HG03280 (cell line): ENCODE results near the gene RAB15.

Experiments used
- ATAC-seq: cut with Tn5 transposase; IDR thresholded peaks from one replicate; pipeline ENCODE4 v1.9.1; 2021; ENCODE audit warnings: mild to moderate bottlenecking, moderate library complexity; ENCODE audit not compliant: unreplicated experiment

RAB15 gene

DNA sequence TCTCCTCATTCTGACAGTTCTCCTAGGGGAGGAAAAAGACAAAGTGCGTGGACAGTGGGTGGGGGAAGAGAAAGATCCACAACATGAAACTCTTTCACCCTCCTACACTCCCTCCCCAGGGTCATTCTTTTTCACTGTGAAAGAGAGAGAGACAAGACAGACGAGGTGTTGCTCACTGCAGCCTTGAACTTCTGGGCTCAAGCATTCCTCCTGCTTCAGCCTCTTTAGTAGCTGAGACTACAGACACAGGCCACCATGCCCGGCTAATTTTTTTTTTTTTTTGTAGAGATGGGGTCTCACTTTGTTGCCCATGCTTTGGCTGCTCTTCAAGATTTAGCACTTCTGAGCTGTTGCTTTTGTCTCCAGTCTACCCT is 32.3 kb downstream of the RAB15 start:
- ATAC-seq: no peak

DNA sequence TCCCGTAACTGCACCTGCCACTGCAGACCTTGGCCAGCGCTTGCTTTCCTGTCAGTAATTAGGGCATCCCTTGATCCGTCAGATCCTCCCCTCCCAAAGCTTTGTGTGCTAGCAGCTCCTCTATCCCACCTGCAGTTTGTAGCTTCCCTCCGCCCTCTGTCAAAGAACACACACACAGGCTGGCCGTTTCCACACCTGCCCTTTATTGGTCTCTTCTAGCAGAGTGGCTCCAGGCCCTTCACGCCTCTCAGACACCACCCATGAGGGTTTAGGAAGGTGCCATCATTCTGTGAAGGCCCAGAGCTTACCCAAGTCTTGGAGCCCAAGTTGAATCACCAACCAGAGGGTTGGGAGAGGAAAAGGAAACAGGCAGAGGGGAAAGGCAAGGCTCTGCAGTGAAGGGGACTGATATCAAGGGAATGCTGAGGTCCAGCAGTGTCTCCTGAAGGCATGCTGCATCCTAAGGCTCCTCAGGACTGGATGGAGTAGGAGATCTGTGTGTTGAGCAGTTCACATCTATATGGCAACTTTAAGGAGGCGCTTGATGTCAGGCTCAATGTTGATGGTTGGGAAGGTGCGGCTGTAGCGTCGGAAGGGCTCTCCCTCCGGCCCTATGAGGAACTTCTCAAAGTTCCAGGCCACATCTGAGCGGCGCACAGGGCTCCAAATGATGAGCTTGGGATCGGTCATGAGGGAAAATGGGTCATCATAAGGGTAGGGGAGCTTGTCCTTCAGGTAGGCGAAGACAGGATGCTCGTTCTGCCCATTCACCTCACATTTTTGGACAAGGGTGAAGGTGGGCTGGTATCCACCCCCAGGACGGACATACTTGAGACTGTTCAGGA is 32.9 kb downstream of the RAB15 start:
- ATAC-seq: no peak

DNA sequence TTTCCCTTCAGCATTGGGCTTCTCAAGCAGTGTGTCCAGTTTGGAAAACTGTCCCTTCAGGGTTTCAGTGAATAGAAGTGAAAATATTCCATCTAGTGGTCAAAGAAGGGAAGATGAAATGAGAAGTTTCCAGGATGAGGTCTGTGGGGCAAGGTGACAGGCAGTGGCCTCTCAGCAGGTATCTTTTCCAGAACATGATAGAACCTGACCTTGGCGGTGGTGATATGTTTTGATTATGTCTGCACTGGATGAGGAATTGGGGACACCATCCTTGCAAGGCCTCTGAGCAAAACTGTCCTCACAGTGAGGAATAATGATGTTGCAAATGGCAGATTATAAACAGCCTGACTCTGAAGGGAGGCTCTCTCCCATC is 34.3 kb downstream of the RAB15 start:
- no peak for ATAC-seq

DNA sequence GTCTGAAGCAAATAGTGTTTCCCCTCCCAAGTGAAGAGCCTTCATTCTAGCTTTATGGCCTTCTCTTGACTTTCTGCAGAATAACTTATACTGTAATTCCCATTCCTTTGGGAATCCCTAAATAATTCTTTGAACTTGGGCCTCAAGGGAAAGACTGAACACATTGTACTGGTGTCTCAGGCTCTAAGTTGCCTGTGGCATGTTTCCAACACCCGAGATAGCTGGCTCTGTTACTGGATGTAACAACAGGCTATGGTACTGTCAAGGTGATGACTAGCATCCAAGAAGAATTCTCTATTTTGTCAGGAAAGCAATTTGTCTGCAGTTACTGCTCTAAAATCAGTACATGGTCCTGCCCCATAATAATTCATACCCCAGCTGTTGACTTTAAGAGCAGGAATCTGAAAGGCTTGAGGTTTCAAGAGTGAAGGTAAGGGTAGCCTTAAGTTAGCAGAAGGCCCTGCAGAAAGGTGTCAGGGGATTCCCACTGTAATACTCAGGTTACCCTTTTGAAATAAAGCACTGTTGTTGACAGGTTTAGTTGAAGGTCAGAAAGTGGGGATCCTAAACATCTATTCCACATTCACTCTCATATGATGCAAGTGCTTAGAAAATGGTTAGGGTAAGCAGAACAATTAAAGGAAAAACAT is 34.8 kb downstream of the RAB15 start:
- no peak for ATAC-seq

DNA sequence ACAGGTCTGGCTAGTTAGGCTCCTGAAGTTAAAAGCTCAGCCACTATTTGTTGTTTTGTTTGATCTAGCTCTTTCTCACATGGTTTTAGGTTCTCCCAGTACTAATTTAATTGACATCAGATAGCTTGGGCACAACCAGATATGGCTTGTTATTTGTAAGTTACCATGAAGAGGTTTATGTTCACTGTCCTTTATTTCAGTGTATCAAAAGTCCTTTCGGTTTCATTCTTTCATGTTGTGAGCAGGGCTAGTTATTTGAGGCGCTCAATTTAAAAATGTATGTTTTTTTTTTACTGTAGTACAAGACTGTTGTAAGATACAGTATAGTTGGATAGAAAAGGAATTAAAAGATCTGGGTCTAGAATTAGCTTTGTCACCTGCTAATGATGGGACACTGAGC is 36.6 kb downstream of the RAB15 start:
- no peak for ATAC-seq

DNA sequence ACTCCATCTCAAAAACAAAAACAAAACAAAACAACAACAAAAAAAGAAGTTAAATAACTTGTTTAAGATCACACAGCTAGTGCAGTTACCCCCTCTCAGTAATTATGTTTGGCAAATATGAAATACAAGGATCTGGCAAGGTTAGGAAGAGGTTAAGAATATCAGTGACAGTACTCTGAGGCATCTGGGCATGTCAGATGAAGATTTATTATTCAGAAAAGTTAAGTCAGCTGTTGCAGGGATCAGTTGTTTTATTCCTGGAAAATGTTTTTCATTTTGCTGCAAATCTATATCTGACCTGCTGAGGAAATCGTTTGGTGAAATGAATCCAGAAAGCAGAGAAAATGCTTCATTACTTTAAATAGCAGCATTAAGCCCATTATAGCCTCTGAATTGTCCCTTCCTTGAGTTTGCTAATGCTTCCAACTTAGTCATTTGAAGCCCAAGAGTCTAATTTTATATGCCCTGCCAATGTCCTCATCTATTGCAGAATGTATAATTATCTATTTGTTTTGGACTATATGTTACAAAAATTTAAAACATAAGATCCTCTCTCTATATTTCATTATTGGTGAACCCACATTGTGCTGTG is 37.7 kb downstream of the RAB15 start:
- no peak for ATAC-seq

DNA sequence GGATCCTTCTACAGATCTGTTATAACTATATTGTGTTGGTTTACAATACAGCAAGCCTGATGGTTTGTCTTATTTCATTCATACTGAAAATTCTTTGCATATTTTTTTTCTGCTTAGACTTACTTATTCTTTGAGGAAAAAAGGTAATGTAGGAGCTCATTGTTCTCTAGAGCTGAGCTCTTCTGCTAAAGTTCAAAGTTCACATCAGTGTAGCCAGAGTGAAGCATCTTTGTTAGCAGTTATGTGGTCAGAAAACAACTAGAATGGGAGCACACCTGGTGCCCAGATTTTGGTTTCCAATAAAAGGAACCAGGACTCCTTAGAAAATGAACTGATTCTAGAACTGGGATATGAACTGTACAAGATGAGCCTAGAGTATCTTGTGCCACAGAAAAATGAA is 39.9 kb downstream of the RAB15 start:
- no peak for ATAC-seq

DNA sequence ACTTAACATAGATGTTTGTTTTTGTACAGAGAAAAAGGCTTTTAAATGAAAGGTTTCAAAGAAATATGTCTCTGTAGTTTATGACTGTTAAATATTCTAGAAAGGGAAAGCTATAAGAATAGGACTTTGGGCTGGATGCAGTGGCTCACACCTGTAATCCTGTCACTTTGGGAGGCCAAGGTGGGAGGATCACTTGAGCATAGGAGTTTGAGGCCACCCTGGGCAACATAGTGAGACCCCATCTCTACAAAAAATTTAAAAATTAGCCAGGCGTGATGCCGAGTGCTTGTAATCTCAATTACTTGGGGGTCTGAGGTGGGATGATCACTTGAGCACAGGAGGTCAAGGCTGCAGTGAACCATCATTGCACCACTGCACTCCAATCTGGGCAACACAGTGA is 41.0 kb downstream of the RAB15 start:
- ATAC-seq: no peak

DNA sequence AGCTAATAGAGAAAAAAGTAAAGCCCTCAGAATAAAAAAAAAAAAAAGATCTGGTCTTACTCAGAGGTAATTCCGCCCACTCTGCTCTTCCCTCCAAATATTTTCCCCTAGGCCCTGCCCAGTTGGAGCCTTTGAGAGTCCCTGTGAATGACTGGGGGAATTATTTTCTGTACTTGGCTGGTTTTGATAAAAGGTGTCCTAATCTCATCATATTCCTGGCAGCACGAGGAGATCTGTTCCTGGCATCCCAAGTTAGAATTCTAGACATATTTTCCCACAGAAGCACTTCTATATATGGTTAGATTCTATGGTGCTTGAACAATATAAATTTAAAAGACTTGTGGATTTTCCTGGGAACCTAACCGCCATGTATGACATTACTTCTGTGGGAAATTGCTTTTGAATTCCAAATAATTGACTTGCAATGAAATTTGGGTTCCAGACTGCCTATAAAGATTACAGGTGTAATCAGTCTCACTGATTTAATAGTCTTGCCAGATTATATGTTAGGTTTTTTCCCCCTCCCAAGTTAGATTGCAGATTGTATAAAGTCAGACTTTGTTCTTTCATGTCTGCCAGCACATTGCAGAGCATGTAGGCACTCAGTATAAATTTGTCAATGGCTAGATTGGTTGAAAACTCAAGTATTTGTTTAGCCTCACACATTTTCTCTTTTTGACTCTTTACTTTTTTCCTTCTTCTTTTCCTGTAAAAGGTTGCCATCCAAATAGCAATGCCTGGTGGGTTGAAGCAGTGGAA is 41.9 kb downstream of the RAB15 start:
- ATAC-seq: no peak

DNA sequence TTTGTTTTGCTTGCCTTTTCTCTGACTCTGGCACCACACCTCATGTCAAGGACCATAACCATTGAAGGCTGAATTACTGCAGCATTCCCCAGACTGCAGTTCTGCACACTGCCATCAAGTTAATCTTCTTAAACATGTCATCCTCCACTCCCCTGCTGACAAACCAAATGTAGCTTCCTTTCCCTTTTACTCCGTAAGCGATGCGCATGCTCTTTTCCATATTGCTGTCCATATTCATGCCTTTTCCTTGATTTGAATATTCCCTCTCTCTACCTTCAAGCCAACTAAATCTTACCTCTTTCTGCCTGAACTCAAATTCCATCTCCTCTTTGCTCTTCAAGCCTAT is 43.1 kb downstream of the RAB15 start:
- ATAC-seq: no peak

DNA sequence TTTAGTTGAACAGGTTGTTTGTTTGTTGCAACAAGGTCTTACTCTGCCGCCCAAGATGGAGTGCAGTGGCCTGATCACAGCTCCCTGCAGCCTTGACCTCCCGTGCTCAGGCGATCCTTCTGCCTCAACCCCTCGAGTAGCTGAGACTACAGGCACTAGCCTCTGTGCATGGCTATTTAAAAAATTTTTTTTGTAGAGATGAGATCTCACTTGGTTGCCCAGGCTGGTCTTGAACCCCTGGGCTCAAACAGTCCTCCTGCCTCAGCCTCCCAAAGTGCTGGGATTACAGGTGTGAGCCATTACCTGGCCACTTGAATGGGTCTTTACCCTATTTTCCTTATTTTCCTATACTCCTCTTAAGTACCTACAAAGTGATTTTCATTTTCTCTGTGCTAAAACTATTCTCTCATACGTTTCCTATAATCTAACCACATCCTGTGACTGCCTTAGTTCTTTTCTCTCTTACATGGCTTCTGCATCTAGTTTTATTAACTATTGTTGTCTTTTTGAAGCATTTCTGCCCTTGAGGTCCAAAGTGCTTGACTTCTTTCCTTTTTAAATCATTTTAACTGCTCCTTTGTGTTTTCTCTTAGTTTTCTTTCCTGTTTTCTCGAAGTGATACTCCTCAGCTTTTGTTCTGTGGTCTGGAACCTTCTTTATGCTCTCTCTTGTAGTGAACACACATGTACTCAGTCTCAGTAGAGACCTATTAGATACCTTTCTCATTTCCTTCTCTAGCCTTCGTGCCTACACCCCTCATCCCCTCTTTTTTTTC is 43.7 kb downstream of the RAB15 start:
- ATAC-seq: peak; percentile 68

DNA sequence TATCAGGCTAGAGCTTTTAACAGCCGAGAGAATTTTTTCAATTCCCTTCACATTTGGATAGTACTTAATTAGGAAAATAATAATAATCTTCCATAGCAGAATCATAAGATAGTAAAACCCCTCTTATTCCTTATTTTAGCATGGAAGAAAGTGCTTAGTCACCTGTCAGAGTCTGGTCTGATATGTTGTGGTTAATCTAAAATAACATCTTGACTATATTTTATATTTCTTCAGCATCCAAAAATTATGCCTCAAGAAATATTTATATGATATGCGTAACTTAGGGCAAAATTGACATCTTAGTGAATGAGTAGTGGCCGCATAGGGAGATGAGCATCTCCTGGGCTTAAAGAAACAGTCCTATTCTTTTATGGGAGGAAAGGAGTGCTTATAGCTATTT is 45.1 kb downstream of the RAB15 start:
- no peak for ATAC-seq

DNA sequence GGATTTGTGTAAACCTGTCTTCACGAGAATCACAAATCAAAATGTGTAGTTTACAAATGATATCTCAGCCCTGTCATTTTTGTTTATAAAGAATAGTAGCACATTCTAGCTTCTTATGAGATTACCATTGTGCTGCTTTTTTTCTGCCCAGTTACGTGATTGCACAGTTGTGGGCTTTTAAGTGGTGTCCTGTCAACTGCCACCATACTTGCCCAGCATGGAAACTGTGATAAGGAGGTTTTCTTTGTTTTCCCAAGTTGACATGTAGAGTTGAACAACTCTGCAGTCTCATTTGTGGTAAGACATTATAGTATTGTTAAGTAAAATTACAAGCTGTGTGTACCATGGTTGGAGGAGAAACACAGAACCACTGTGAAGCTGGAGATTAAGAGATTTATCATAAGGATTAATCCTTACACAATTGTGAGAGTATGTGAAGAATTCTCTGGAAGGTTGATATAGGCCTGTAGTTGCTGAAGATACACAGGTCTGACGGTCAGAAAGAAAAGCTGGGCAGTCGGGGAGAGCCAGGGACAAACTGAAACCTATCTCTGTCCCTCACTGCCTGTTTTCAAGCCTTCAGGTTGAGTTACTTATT is 45.6 kb downstream of the RAB15 start:
- ATAC-seq: no peak

DNA sequence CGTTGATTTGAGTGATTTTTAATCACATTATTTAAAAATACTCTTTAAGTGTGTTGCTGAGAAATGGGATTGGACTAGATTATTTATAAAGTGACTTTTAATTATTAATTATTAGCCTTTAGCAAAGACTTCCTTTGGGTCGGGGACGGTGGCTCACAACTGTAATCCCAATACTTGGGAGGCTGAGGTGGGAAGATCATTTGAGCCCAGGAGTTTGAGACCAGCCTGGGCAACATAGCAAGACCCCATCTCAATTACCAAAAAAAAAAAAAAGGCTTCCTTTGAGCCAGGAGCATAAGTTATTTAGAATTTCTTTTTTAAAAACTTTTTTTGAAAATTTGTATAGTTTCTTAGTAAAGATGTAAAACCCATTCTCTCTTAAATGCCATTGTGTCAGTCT is 49.1 kb downstream of the RAB15 start:
- ATAC-seq: no peak

DNA sequence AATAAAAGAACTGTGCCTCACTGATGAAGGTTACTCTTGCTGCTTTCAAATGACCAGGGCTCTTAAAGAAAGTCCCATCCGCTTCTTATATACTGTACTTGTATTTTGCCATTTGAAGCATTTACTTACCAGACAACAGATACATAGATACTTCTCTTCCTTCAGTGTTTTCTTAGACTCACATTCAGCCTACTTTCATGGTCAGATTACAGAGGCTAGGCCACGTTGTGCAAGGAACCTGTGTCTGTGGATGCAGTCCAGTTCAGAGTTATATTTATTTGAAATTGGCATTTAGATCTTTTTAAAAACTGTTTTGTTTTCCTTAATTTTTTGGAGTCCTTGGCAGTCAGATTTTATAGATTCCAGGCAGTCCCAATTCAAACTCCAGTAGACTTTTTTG is 51.7 kb downstream of the RAB15 start:
- no peak for ATAC-seq

DNA sequence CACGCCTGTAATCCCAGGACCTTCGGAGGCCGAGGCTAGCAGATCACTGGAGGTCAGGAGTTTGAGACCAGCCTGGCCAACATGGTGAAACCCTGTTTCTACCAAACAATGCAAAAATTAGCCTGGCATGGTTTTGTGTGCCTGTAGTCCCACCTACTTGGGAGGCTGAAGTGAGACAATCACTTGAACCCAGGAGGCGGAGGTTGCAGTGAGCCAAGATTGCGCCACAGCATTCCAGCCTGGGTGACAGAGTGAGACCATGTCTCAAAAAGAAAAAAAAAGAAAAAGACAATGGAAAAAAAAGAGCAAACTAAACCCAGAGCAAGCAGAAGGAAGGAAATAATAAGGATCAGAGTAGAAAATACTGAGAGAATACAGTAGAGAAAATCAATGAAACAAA is 52.5 kb downstream of the RAB15 start:
- no peak for ATAC-seq

DNA sequence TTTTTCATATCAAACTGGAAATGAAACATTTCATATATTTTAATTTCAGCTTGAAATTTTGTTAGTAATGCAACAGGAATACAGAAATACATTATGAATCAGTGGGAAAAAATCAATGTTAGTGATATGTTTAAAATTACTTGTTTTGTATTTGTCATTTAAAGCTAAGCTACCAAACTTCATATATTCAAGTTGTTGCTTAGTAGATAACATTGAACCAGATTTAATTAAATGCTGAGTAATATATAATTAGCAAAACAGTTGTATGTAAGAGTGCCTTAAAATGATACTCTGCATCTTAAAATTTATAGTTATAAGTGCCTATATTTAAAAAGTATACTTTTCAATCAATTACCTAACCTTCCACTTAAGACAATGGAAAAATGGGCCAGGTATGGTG is 52.9 kb downstream of the RAB15 start:
- ATAC-seq: no peak

DNA sequence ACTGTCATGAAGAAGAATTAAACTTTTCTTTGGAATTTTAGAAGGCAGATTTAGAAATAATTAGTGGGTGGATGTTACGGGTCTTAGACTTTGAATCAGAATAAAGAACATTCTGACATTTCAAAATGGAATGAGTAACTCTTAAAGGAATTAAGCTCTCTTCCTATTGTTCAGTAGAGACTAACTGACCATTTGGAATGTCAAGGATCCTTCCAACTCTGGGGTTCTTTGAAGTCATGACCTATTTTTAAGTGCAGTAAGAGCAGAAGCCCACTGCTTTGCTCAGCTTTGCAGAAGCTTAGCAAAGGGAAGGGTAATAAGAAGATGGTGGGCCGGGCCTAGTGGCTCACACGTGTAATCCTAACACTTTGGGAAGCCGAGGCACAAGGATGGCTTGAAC is 53.9 kb downstream of the RAB15 start:
- no peak for ATAC-seq

DNA sequence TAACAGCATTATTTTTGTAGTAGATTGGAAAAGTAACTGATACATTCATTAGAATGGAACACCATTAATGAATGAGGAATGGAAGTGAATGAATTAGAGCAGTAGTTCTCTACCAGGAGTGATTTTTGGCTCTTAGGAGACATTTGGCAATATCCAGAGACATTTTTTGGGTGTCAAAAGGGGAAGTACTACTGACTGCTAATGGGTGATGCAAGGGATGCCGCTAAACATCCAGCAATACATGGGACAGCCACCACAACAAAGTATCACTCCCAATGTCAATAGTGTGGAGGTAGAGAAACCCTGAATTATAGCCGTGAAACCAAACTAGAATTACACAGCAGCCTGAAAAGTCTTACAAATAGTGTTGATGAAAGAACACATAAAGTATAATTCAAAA is 56.3 kb downstream of the RAB15 start:
- ATAC-seq: no peak

DNA sequence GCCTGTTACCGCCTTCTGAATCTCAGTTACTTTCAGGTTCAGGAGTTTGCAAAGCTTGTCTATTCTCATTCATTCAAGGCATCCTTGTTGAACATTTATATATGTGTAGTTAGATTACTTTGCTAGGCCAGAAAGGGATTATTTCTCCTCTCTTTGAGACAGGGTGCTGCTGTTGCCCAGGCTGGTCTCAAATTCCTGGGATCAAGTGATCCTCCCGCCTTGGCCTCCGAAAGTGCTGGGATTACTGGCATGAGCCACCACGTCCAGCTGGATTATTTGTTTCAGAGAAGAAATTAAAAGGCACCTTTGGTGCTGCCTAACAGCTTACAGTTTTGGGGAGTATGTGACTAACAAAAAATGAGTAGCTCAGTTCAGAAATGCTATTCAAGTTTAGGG is 57.1 kb downstream of the RAB15 start:
- ATAC-seq: no peak
